D341Med (cell line): Measurements from ENCODE around the gene UBE4A.

Source experiments
- DNase-seq: peaks from one replicate; pipeline ENCODE4 v3.0.0; 2012; ENCODE audit warnings: low spot score

The UBE4A gene

GRCh38 chr11:118341815-118342489, 17.4 kb upstream of the UBE4A start:
- no peak for DNase-seq

- no peak for DNase-seq
Measured at GRCh38 chr11:118342503-118343161, 16.8 kb upstream of the UBE4A start, which contains the start of gene CD3D. Gene CD3D (minus strand): TSS chr11:118342705. CDS start chr11:118342607, 98 bp downstream.

- no peak for DNase-seq
Measured at GRCh38 chr11:118343248-118343647, 16.2 kb upstream of the UBE4A start.

- no peak for DNase-seq
Measured at GRCh38 chr11:118343981-118344515, 15.4 kb upstream of the UBE4A start, which contains the start of gene CD3G. Gene CD3G (plus strand): TSS chr11:118344344. CDS start chr11:118344424, 80 bp downstream.

GRCh38 chr11:118349475-118349874, 9.9 kb upstream of the UBE4A start:
- DNase-seq: no peak

GRCh38 chr11:118353084-118353710, 6.2 kb upstream of the UBE4A start:
- DNase-seq: no peak

- DNase-seq: no peak
Measured at GRCh38 chr11:118358071-118358470, 1.3 kb upstream of the UBE4A start.

- DNase-seq: no peak
Measured at GRCh38 chr11:118364956-118365615, 5.7 kb downstream of the UBE4A start.

- no peak for DNase-seq
Measured at GRCh38 chr11:118366287-118366686, 6.9 kb downstream of the UBE4A start.

- no peak for DNase-seq
Measured at GRCh38 chr11:118370774-118371173, 11.4 kb downstream of the UBE4A start.

- no peak for DNase-seq
Measured at GRCh38 chr11:118373263-118373662, 13.9 kb downstream of the UBE4A start.

- no peak for DNase-seq
Measured at GRCh38 chr11:118373871-118374270, 14.5 kb downstream of the UBE4A start.

- DNase-seq: no peak
Measured at GRCh38 chr11:118374729-118375128, 15.3 kb downstream of the UBE4A start.

- no peak for DNase-seq
Measured at GRCh38 chr11:118375978-118376377, 16.6 kb downstream of the UBE4A start.

GRCh38 chr11:118379497-118379896, 20.1 kb downstream of the UBE4A start:
- no peak for DNase-seq

GRCh38 chr11:118380571-118380970, 21.2 kb downstream of the UBE4A start:
- DNase-seq: no peak

GRCh38 chr11:118382954-118383353, 23.6 kb downstream of the UBE4A start:
- DNase-seq: no peak

- no peak for DNase-seq
Measured at GRCh38 chr11:118383657-118384056, 24.3 kb downstream of the UBE4A start.

GRCh38 chr11:118396097-118396501, 36.7 kb downstream of the UBE4A start:
- DNase-seq: no peak

GRCh38 chr11:118397448-118397847, 38.0 kb downstream of the UBE4A start:
- no peak for DNase-seq

- DNase-seq: no peak
Measured at GRCh38 chr11:118398791-118399559, 39.6 kb downstream of the UBE4A start.
